OCI-LY1 (cell line): ENCODE results near the gene KIF14.

Experiments
- H2AFZ ChIP-seq: fragments of 200-600 bp; sonication (generic), shearing (Covaris generic); 2 replicates; pipeline ENCODE4 v1.6.0; 2014; ENCODE audit warnings: antibody characterized with exemption, mild to moderate bottlenecking, low read length
- H3F3A ChIP-seq: fragments of 200-600 bp; sonication (generic), shearing (Covaris generic); 2 replicates; pipeline ENCODE4 v1.6.0; 2014; ENCODE audit warnings: mild to moderate bottlenecking, antibody characterized with exemption, low read length, moderate library complexity; ENCODE audit not compliant: insufficient read depth
- H3K27ac ChIP-seq: fragments of 200-600 bp; sonication (generic); 2 replicates; pipeline ENCODE4 v1.5.1; 2014; ENCODE audit warnings: low read length, mixed run types, mild to moderate bottlenecking, low read depth; ENCODE audit not compliant: poor library complexity, severe bottlenecking
- H3K27me3 ChIP-seq: fragments of 200-600 bp; sonication (generic); 2 replicates; pipeline ENCODE4 v1.6.0; 2014; ENCODE audit warnings: antibody characterized with exemption, mild to moderate bottlenecking, low read length, moderate library complexity; ENCODE audit not compliant: insufficient read depth
- H3K36me3 ChIP-seq: fragments of 200-600 bp; sonication (generic); 2 replicates; pipeline ENCODE4 v1.6.1; 2014; ENCODE audit warnings: mild to moderate bottlenecking, antibody characterized with exemption, low read length, moderate library complexity, mixed read lengths; ENCODE audit not compliant: insufficient read depth
- H3K4me1 ChIP-seq: fragments of 200-600 bp; sonication (generic); 2 replicates; pipeline ENCODE4 v1.5.1; 2014; ENCODE audit warnings: mild to moderate bottlenecking, low read length, moderate library complexity; ENCODE audit not compliant: insufficient read depth, severe bottlenecking
- H3K4me2 ChIP-seq: fragments of 200-600 bp; sonication (generic), shearing (Covaris generic); 2 replicates; pipeline ENCODE4 v1.6.1; 2014; ENCODE audit warnings: low read length
- H3K4me3 ChIP-seq: fragments of 200-600 bp; sonication (generic); 2 replicates; pipeline ENCODE4 v1.5.1; 2014; ENCODE audit warnings: low read length, low read depth, mild to moderate bottlenecking, mixed read lengths; ENCODE audit not compliant: poor library complexity, severe bottlenecking
- H3K79me2 ChIP-seq: fragments of 200-600 bp; shearing (Covaris generic); 2 replicates; pipeline ENCODE4 v1.6.1; 2016; ENCODE audit warnings: mixed run types, low read length, mixed read lengths; ENCODE audit not compliant: insufficient read depth
- H3K9ac ChIP-seq: fragments of 200-600 bp; sonication (generic), shearing (Covaris generic); 2 replicates; pipeline ENCODE4 v1.6.1; 2014; ENCODE audit warnings: mild to moderate bottlenecking, low read length, mixed read lengths
- H3K9me2 ChIP-seq: fragments of 200-600 bp; sonication (generic), shearing (Covaris generic); 2 replicates; pipeline ENCODE4 v1.6.1; 2014; ENCODE audit warnings: low read depth, mild to moderate bottlenecking, low read length, mixed read lengths
- H3K9me3 ChIP-seq: fragments of 200-600 bp; shearing (Covaris generic); 2 replicates; pipeline ENCODE4 v1.6.1; 2014; ENCODE audit warnings: low read length, mixed read lengths
- H4K20me1 ChIP-seq: fragments of 200-600 bp; sonication (generic), shearing (Covaris generic); 2 replicates; pipeline ENCODE4 v1.6.0; 2016; ENCODE audit warnings: mild to moderate bottlenecking, low read length; ENCODE audit not compliant: insufficient read depth
- EZH2 ChIP-seq: fragments of 200-600 bp; sonication (generic), shearing (Covaris generic); IDR thresholded peaks from 2 replicates; pipeline ENCODE4 v1.8.0; 2017; ENCODE audit warnings: borderline replicate concordance, mixed run types, mild to moderate bottlenecking, antibody characterized with exemption, low read length, moderate library complexity, mixed read lengths
- TF ChIP-seq, protein P1 (sequence below): fragments of 200-600 bp; sonication (generic), shearing (Covaris generic); IDR thresholded peaks from 2 replicates; pipeline ENCODE4 v1.5.1; 2017; ENCODE audit warnings: mild to moderate bottlenecking, antibody characterized with exemption, low read length, moderate library complexity, mixed read lengths

Gene KIF14

DNA sequence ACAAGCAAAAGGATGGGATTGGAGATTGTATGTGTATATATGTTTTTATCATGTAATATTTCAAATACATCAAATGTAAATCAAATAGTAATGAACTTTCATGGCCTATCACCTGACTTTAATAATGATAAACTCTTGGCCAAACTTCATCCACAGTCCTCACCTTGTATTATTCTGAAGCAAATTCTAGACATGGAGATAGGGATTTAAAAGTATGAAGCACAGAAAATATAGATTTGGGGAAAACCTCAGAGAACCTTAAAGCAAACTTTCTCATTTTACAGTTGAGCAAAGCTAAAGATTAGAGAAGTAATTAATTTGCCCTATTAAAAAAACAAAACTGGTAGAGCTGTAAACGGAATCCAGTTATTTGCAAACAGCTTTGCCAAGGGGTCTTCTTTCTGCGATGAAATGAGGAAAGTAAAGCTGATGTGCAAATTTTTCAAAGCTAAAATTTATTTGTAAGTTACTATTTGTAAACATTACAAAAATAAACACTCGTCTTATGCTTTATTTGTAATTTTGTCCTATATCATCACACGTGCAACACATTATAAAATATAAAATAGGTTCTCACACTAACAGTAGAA, 19.9 kb upstream of the KIF14 start:
- H3K4me2 ChIP-seq, result no peak overlapping the region
- no peaks in the 10 kb centered on the region for H3F3A ChIP-seq
- H2AFZ ChIP-seq, result no peak overlapping the region
- H3K27me3 ChIP-seq, result no peaks in the 10 kb centered on the region
- H3K79me2 ChIP-seq, result no peaks in the 10 kb centered on the region
- H3K4me3 ChIP-seq, result no peak overlapping the region
- no peaks in the 10 kb centered on the region for H3K9me3 ChIP-seq
- no peaks in the 10 kb centered on the region for H3K4me1 ChIP-seq
- no peaks in the 10 kb centered on the region for H3K9me2 ChIP-seq
- H3K9ac ChIP-seq, result no peak overlapping the region
- no peaks in the 10 kb centered on the region for H4K20me1 ChIP-seq
- no peak for TF ChIP-seq EZH2
- TF ChIP-seq, protein P1, sequence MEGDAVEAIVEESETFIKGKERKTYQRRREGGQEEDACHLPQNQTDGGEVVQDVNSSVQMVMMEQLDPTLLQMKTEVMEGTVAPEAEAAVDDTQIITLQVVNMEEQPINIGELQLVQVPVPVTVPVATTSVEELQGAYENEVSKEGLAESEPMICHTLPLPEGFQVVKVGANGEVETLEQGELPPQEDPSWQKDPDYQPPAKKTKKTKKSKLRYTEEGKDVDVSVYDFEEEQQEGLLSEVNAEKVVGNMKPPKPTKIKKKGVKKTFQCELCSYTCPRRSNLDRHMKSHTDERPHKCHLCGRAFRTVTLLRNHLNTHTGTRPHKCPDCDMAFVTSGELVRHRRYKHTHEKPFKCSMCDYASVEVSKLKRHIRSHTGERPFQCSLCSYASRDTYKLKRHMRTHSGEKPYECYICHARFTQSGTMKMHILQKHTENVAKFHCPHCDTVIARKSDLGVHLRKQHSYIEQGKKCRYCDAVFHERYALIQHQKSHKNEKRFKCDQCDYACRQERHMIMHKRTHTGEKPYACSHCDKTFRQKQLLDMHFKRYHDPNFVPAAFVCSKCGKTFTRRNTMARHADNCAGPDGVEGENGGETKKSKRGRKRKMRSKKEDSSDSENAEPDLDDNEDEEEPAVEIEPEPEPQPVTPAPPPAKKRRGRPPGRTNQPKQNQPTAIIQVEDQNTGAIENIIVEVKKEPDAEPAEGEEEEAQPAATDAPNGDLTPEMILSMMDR, result no peak
- H3K36me3 ChIP-seq, result peaks cover 8% of the 10 kb centered on the region; the same call in 1 of the 2 replicates
- H3K27ac ChIP-seq, result no peak overlapping the region

DNA sequence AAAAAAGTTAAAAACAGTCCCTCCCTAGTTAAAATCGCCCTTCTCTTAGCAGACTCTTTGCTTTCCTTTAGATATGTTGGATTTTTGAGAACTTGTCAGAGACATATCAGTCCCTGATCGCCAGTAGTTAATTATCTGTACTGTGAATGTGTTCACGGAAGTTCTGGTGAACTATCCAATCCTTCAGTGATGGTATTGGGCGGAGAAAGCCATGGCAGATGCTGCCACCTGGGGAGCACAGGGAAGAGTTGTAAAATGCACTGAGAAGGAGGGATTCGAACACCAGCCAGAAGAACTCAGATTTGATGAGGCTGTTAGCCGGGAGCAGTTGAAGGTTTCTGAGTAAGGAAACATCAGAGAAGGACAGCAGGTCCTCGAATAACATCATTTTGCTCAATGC, 17.5 kb upstream of the KIF14 start:
- Histone ChIP-seq H3K36me3 (no peaks in the 10 kb centered on the region), H3K9me2 (no peaks in the 10 kb centered on the region), H4K20me1 (no peaks in the 10 kb centered on the region), H3K4me1 (no peaks in the 10 kb centered on the region), H3K9me3 (no peaks in the 10 kb centered on the region), H3K4me3 (no peak overlapping the region), H3F3A (no peaks in the 10 kb centered on the region), H3K4me2 (no peak overlapping the region), H3K27ac (no peak overlapping the region), H2AFZ (no peak overlapping the region), H3K79me2 (no peaks in the 10 kb centered on the region), H3K9ac (no peak overlapping the region), H3K27me3 (no peaks in the 10 kb centered on the region)
- TF ChIP-seq, protein P1, result no peak

DNA sequence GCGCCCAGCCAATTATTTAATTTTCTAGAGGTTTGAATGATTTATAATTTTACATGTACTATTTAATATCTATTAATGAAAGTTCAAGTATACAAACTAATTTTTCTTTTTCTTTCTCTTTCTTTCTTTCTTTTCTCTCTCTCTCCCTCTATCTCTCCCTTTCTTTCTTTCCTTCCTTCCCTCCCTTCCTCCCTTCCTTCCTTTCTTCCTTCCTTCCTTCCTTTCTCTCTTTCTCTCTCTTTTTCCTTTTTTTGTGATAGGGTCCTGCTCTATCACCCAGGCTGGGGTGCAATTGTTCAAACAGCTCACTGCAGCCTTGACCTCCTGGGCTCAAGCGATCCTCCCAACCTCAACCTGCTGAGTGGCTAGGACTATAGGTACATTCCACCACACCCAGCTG, 16.1 kb upstream of the KIF14 start:
- Histone ChIP-seq H3K9me3 (no peaks in the 10 kb centered on the region), H3K9ac (no peak overlapping the region), H3K4me2 (no peak overlapping the region), H4K20me1 (no peaks in the 10 kb centered on the region), H2AFZ (no peak overlapping the region), H3K79me2 (no peaks in the 10 kb centered on the region), H3F3A (no peaks in the 10 kb centered on the region), H3K9me2 (no peaks in the 10 kb centered on the region), H3K4me3 (no peak overlapping the region), H3K36me3 (no peaks in the 10 kb centered on the region), H3K4me1 (no peaks in the 10 kb centered on the region), H3K27me3 (no peaks in the 10 kb centered on the region), H3K27ac (no peak overlapping the region)
- no peak for TF ChIP-seq EZH2
- TF ChIP-seq, protein P1, result no peak
